OCI-LY1 (cell line): ENCODE results near the gene RASSF6.

Experiments
- H2AFZ ChIP-seq: fragments of 200-600 bp; sonication (generic), shearing (Covaris generic); 2 replicates; pipeline ENCODE4 v1.6.0; 2014; ENCODE audit warnings: antibody characterized with exemption, mild to moderate bottlenecking, low read length
- H3F3A ChIP-seq: fragments of 200-600 bp; sonication (generic), shearing (Covaris generic); 2 replicates; pipeline ENCODE4 v1.6.0; 2014; ENCODE audit warnings: mild to moderate bottlenecking, antibody characterized with exemption, low read length, moderate library complexity; ENCODE audit not compliant: insufficient read depth
- H3K27ac ChIP-seq: fragments of 200-600 bp; sonication (generic); 2 replicates; pipeline ENCODE4 v1.5.1; 2014; ENCODE audit warnings: low read length, mixed run types, mild to moderate bottlenecking, low read depth; ENCODE audit not compliant: poor library complexity, severe bottlenecking
- H3K27me3 ChIP-seq: fragments of 200-600 bp; sonication (generic); 2 replicates; pipeline ENCODE4 v1.6.0; 2014; ENCODE audit warnings: antibody characterized with exemption, mild to moderate bottlenecking, low read length, moderate library complexity; ENCODE audit not compliant: insufficient read depth
- H3K36me3 ChIP-seq: fragments of 200-600 bp; sonication (generic); 2 replicates; pipeline ENCODE4 v1.6.1; 2014; ENCODE audit warnings: mild to moderate bottlenecking, antibody characterized with exemption, low read length, moderate library complexity, mixed read lengths; ENCODE audit not compliant: insufficient read depth
- H3K4me1 ChIP-seq: fragments of 200-600 bp; sonication (generic); 2 replicates; pipeline ENCODE4 v1.5.1; 2014; ENCODE audit warnings: mild to moderate bottlenecking, low read length, moderate library complexity; ENCODE audit not compliant: insufficient read depth, severe bottlenecking
- H3K4me2 ChIP-seq: fragments of 200-600 bp; sonication (generic), shearing (Covaris generic); 2 replicates; pipeline ENCODE4 v1.6.1; 2014; ENCODE audit warnings: low read length
- H3K4me3 ChIP-seq: fragments of 200-600 bp; sonication (generic); 2 replicates; pipeline ENCODE4 v1.5.1; 2014; ENCODE audit warnings: low read length, low read depth, mild to moderate bottlenecking, mixed read lengths; ENCODE audit not compliant: poor library complexity, severe bottlenecking
- H3K79me2 ChIP-seq: fragments of 200-600 bp; shearing (Covaris generic); 2 replicates; pipeline ENCODE4 v1.6.1; 2016; ENCODE audit warnings: mixed run types, low read length, mixed read lengths; ENCODE audit not compliant: insufficient read depth
- H3K9ac ChIP-seq: fragments of 200-600 bp; sonication (generic), shearing (Covaris generic); 2 replicates; pipeline ENCODE4 v1.6.1; 2014; ENCODE audit warnings: mild to moderate bottlenecking, low read length, mixed read lengths
- H3K9me2 ChIP-seq: fragments of 200-600 bp; sonication (generic), shearing (Covaris generic); 2 replicates; pipeline ENCODE4 v1.6.1; 2014; ENCODE audit warnings: low read depth, mild to moderate bottlenecking, low read length, mixed read lengths
- H3K9me3 ChIP-seq: fragments of 200-600 bp; shearing (Covaris generic); 2 replicates; pipeline ENCODE4 v1.6.1; 2014; ENCODE audit warnings: low read length, mixed read lengths
- H4K20me1 ChIP-seq: fragments of 200-600 bp; sonication (generic), shearing (Covaris generic); 2 replicates; pipeline ENCODE4 v1.6.0; 2016; ENCODE audit warnings: mild to moderate bottlenecking, low read length; ENCODE audit not compliant: insufficient read depth
- EZH2 ChIP-seq: fragments of 200-600 bp; sonication (generic), shearing (Covaris generic); IDR thresholded peaks from 2 replicates; pipeline ENCODE4 v1.8.0; 2017; ENCODE audit warnings: borderline replicate concordance, mixed run types, mild to moderate bottlenecking, antibody characterized with exemption, low read length, moderate library complexity, mixed read lengths
- TF ChIP-seq, protein P1 (sequence below): fragments of 200-600 bp; sonication (generic), shearing (Covaris generic); IDR thresholded peaks from 2 replicates; pipeline ENCODE4 v1.5.1; 2017; ENCODE audit warnings: mild to moderate bottlenecking, antibody characterized with exemption, low read length, moderate library complexity, mixed read lengths

Gene RASSF6

GRCh38 chr4:73586040-73586439, 34.2 kb downstream of the RASSF6 start:
- H4K20me1 ChIP-seq: no peaks in the 10 kb centered on the region
- peak overlapping the region; percentile 48 for H3K27ac ChIP-seq
- no peak overlapping the region for H3K4me2 ChIP-seq

GRCh38 chr4:73585345-73585744, 34.9 kb downstream of the RASSF6 start:
- no peak overlapping the region for H3K9ac ChIP-seq
- H3F3A ChIP-seq: peaks cover 8% of the 10 kb centered on the region
- no peaks in the 10 kb centered on the region for H3K9me2 ChIP-seq
- H4K20me1 ChIP-seq: no peaks in the 10 kb centered on the region
- peaks cover 88% of the 10 kb centered on the region for H3K36me3 ChIP-seq
- H3K4me3 ChIP-seq: no peak overlapping the region
- peak overlapping the region; percentile 44 for H3K27ac ChIP-seq
- H3K27me3 ChIP-seq: no peaks in the 10 kb centered on the region
- peaks cover 25% of the 10 kb centered on the region for H3K4me1 ChIP-seq
- H3K4me2 ChIP-seq: no peak overlapping the region
- H3K9me3 ChIP-seq: no peaks in the 10 kb centered on the region; the same call in 1 of the 2 replicates
- no peak overlapping the region for H2AFZ ChIP-seq
- H3K79me2 ChIP-seq: no peaks in the 10 kb centered on the region
- TF ChIP-seq, protein P1, sequence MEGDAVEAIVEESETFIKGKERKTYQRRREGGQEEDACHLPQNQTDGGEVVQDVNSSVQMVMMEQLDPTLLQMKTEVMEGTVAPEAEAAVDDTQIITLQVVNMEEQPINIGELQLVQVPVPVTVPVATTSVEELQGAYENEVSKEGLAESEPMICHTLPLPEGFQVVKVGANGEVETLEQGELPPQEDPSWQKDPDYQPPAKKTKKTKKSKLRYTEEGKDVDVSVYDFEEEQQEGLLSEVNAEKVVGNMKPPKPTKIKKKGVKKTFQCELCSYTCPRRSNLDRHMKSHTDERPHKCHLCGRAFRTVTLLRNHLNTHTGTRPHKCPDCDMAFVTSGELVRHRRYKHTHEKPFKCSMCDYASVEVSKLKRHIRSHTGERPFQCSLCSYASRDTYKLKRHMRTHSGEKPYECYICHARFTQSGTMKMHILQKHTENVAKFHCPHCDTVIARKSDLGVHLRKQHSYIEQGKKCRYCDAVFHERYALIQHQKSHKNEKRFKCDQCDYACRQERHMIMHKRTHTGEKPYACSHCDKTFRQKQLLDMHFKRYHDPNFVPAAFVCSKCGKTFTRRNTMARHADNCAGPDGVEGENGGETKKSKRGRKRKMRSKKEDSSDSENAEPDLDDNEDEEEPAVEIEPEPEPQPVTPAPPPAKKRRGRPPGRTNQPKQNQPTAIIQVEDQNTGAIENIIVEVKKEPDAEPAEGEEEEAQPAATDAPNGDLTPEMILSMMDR: no peak
- no peak for TF ChIP-seq EZH2

More at GRCh38 chr4:73586040-73586439, 34.2 kb downstream of the RASSF6 start:
- no peaks in the 10 kb centered on the region for H3K27me3 ChIP-seq
- H3F3A ChIP-seq: peaks cover 15% of the 10 kb centered on the region
- TF ChIP-seq EZH2: no peak
- TF ChIP-seq, protein P1: no peak
- H3K9ac ChIP-seq: no peak overlapping the region
- no peak overlapping the region for H3K4me3 ChIP-seq
- H3K79me2 ChIP-seq: no peaks in the 10 kb centered on the region
- H3K9me3 ChIP-seq: no peaks in the 10 kb centered on the region; the same call in 1 of the 2 replicates
- H3K36me3 ChIP-seq: peaks cover 90% of the 10 kb centered on the region
- H3K4me1 ChIP-seq: peaks cover 32% of the 10 kb centered on the region
- no peak overlapping the region for H2AFZ ChIP-seq
- no peaks in the 10 kb centered on the region for H3K9me2 ChIP-seq

GRCh38 chr4:73583666-73584065, 36.6 kb downstream of the RASSF6 start:
- H3K9me2 ChIP-seq: no peaks in the 10 kb centered on the region
- peaks cover 8% of the 10 kb centered on the region for H3K4me1 ChIP-seq
- H3K27ac ChIP-seq: peak overlapping the region; percentile 22
- H4K20me1 ChIP-seq: no peaks in the 10 kb centered on the region
- H3K4me3 ChIP-seq: no peak overlapping the region
- no peaks in the 10 kb centered on the region for H3K9me3 ChIP-seq
- no peak overlapping the region for H3K9ac ChIP-seq
- peaks cover 86% of the 10 kb centered on the region for H3K36me3 ChIP-seq
- no peaks in the 10 kb centered on the region for H3K27me3 ChIP-seq
- 0 out of 2 replicates have a peak, but pooled peaks cover 3% of the 10 kb centered on the region for H3F3A ChIP-seq
- H3K79me2 ChIP-seq: no peaks in the 10 kb centered on the region
- no peak overlapping the region for H2AFZ ChIP-seq
- TF ChIP-seq, protein P1: no peak
- TF ChIP-seq EZH2: no peak
- no peak overlapping the region for H3K4me2 ChIP-seq
